ENCODE measurements around the gene NAB1.
A peak's percentile ranks its signal among the peaks of the same experiment; 100 is the strongest.

NAB1 gene

DNA sequence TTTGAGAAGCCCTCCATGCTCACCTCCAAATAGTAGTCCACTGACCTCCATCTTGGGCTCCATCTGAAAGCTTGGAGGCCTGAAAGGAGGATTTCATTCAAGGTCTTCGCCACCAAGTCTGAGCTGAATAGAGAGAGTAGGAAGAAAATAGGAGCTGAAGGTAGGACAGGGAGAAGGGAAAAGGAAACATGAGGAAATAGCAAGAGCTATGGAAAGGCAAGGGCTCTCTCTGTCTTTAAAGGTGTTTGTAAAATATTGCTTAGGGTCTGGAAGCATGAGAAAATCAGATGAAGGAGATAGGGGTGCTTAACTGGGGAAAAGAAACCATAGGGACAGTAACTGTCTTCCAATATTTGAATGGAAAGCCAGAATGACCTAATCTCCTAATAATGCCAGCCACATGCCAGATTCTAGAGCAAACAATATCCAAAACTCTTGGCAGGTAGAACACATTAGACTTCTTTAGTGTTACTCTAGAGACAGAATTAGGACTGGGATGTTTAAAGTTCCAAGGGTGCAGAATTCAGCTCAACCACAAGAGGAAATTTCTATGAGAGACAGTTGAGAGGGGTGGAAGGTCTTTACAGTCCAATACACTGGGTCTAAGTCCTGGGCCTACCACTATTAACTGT, 67.4 kb downstream of the NAB1 start:
- DNase-seq = no peak

DNA sequence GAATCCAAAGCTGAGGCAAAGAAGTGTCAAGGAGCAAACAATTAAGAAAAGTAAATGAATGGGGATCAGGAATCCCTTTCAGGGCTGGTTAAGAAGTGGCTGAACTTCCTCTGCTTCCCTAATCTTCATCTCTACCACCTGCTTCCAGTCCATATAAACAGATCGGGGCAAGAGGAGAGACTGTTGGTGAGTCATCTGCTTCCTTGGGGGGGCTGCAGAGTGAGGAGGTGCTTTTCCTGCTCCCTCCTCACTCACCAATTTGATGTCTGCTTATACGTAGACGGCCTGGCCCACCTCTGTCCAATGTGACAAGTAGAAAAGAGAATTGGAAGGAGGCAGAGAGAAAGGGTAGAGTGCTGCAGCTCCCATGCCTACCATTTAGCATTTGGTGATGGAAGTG, 68.4 kb downstream of the NAB1 start:
- DNase-seq = no peak

DNA sequence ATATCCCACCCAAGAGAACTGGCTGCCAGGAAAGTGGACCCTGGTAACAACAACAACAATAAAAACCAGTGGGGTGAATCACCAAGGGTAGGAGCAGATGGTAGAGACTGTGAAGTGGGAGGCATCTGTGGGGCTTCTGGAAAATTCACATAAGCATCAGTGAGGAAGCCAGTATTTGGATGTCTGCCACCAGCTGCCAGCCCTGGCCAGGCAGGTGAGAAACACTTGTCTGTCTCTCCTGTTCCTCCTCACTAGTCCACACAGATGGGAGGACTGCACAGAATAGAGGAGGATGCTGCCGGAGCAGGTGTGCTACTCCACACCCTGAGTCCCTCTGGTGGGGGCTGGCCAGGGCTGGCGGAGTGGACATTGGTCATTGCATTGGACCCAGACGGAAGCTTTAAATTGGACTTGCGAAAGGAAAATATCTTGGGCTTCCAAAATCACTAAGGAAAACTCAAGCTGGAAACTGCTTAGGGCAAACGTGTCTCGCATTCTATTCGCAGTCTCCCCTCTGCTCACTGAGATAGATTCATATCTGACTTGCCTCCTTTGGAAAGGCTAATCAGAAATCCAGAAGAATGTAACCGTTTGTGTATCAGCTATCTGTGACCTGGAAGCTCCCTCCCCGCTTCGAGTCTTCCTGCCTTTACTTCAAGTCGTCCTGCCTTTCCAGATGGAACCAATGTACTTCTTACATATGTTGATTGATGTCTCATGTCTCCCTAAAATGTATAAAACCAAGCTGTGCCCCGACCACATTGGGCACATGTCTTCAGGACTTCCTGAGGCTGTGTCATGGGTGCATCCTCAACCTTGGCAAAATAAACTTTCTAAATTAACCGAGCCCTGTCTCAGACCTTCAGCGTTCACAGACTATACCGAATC, 69.1 kb downstream of the NAB1 start:
- peak in 1 of 2 experiments; percentile 36 for DNase-seq

DNA sequence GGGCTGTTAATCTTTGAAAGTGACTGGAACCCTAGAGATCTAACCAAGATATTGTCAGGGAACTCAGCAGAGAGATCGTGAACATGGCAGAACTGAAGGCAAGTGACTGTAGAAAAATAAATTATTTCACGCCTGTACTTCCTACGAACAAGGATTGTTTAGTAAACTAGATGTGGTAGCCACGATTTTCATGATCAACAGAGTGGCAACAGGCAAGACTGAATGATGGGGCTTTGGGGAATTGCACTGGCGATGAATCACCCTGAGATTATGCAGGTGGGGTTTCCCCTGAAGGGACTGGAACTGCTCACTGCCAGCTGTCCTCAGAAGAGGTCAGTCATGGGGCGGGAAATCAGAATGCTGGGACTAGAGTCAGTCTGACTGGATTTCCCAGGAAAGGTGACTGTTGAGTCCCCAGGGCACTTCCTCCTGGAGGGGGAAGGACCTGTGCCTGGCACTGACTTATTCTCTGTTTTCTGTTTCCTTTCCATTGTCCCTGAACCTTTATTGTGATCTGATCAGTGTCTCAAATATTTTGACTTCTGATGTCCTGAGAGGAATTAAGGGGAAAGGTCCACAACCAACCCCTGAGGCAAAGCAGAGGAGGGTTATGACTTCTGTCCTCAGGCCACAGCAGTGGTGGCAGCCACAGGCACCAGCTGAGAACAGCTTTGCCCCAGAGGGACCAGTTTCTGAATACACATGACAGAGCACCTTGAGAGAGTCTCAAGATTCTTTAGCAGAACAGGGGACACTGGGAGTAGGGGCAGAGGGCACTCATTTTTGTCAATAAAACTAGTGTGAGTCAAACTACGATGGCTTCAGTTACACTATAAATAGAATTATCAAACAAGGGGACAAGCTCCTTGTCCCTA, 70.0 kb downstream of the NAB1 start:
- peak; percentile 76 to 86 for DNase-seq

DNA sequence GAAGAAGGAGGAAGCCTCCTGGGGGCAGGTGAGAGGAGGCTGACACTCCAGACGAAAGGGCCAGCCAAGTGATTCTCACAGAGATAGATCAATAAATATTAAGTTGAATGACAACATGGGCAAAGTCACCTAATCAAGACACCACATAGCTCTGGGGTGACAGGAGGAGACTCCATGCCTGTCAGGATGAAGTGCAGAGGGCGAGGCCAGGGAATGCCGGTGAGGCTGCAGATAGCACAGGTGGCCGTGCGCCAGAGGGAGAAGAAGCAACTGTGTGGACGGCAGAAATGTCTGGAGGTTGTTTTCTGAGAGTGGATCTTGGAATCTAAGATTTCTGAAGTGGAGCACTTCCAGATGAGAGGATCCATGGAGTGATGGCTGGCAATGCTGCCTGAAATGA, 71.4 kb downstream of the NAB1 start:
- DNase-seq = no peak

DNA sequence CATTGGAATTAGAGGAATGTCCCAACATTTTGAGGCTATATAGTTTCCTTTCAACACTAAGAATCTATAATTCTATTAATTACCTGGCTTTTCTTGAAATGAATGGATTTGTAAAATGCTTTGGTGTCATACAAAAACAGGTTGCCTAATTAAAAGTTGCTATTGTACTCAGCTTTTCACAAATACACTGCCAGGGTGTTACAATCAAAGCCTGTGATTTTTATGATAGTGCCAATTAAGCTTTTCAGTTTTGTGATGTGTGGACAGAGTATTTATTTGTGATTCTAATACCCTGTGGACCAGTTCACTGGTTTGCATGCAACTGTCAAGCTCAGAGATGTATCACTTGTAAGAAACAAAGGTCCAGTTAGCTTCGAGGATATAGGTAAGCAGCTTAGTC, 71.8 kb downstream of the NAB1 start:
- no peak for DNase-seq

DNA sequence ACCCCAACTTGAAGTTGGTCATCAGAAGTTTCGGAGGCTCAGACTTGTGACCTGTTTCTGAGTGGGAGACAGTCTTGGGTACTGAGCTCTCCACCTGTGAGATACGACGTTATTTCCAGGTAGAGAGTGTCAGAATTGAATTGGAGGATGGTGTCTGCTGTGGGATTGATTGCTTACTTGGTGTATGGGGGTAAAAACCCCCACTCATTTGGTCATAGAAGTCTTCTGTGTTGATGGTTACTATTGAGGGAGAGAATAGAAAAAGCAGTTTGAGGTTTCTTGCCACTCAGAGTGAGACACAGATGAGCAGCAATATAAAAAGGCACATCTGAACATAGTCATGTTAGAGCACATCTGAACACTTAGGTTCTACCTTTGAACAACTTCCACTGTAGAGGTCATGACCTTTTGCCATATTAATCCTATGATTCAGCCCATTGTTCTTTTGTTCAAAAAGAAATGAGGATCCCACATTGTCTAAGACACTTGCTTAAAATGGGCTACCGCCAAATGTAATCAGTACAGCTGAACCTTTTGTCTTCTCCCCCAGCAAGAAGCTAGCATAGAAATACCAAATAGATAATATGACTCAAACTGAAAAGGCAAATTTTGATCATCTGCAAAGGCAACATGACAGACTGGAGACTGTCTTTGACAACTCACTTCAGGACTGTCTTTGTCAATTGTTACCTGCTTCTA, 73.3 kb downstream of the NAB1 start:
- peak in 1 of 2 experiments; percentile 42 for DNase-seq

DNA sequence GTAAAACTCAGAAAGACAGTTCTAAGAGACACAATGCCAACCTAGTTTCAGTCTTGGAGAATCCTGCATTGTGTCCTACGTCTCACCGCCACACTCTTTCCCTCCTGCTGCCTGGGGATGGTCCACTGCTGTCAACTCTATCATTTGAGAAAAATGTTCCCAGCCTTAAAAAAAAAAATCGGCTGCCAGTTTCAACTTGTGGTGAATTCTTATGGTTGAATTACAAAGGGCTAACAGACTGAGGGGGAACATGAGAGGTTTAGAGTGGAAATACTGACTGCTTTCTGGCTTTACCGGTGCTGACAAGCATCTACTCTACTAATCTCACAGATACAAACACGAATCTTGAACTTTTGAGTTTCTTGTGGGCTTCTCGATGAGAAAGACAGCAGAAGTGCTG, 74.0 kb downstream of the NAB1 start:
- peak in 1 of 2 experiments; percentile 28 for DNase-seq

DNA sequence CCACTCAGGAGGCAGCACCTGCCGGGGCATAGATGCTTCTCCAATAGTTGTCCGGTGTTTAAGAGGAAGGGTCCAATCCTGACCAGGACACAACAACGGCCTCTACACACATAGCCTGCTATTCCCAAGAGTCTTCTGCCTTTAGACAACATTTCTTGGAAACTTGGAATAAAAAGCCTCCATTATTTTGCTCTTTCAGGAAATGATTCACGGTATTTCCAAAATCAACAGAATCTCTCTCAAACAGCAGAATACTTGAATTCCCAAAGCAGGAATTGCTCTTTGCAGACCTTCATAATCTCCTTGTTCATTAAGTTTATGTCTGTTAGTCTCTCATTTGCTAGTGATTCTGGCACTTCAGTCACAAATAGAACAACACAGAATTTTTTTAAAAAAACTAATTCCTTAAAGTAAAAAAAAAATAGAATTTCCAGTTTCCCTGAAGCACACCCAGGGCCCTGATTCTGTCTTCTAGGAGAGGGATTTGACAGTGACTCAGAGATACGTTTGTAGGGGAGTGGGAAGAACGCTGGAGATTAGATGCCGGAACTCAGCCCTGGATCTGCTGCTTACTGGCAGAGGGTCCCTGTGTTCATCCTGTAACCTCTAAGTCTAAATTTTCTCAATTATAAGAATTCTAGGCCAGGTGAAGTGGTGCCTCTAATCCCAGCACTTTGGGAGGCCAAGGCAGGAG, 74.7 kb downstream of the NAB1 start:
- DNase-seq = no peak

DNA sequence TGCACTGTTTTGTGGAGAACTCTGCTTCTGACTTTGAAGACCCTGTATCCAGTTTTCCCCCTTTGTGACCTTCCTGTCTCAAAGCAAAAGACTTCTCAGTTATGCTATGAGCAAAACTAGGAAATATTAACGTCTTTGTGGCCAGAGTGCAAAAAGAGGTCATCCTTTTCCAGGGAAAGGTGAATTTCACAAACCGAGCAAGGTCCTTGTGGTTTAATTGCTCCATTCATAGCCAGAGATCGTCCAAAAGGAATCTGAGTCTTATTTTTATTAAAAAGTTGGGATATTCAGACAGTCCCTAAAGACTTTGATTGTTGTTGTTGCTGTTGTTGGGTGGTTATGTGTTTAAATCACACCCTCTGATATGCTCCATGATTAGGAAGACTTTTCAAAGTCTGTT, 77.4 kb downstream of the NAB1 start:
- no peak for DNase-seq

DNA sequence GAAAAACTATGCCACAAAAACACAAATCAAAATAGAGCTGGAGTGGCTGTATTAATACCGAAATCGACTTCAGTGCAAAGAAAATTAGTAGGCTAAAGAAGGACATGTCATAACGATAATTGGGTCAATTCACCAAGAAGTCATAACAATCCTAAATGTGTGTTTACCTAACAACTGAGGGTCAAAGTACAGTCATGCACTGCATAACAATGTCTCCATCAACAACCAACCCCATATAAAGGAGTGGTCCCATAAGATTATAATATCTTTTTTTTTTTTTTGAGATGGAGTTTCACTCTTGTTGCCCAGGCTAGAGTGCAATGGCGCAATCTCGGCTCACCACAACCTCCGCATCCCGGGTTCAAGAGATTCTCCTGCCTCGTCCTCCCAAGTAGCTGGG, 87.5 kb downstream of the NAB1 start:
- DNase-seq = no peak

DNA sequence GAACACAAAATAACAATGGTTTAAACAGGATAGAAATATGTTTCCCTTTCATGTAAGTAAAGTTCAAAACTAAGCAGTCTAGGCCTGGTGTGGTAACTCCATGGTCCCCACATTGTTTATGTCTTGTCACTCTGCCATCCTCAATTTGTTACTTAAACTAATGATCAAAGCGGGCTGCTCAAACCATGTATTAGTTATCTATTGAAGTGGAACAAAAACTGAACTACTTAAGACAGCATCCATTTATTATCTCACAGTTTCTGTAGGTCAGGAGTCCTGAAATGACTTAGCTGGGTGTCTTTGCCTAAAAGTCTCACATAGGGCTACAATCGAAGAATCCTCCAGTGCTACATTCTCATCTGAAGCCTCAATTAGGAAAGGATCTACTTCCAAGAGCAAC, 91.6 kb downstream of the NAB1 start:
- DNase-seq = no peak
